DOHH2 (cell line): Measurements from ENCODE around the gene PKD2L1.
A peak's percentile ranks its signal among the peaks of the same experiment; 100 is the strongest.

ENCODE experiments used
- EZH2phosphoT487 ChIP-seq: fragments of 200-600 bp; sonication (generic); IDR thresholded peaks from 2 replicates; pipeline ENCODE4 v1.6.1; 2017; ENCODE audit warnings: borderline replicate concordance, mild to moderate bottlenecking, antibody characterized with exemption, low read length, moderate library complexity, mixed read lengths
- TF ChIP-seq, protein P1 (sequence below): fragments of 200-600 bp; sonication (generic); IDR thresholded peaks from one replicate; pipeline ENCODE4 v1.5.1; 2014; ENCODE audit warnings: antibody characterized with exemption, mild to moderate bottlenecking, low read depth, low read length; ENCODE audit not compliant: poor library complexity, severe bottlenecking

DNA sequence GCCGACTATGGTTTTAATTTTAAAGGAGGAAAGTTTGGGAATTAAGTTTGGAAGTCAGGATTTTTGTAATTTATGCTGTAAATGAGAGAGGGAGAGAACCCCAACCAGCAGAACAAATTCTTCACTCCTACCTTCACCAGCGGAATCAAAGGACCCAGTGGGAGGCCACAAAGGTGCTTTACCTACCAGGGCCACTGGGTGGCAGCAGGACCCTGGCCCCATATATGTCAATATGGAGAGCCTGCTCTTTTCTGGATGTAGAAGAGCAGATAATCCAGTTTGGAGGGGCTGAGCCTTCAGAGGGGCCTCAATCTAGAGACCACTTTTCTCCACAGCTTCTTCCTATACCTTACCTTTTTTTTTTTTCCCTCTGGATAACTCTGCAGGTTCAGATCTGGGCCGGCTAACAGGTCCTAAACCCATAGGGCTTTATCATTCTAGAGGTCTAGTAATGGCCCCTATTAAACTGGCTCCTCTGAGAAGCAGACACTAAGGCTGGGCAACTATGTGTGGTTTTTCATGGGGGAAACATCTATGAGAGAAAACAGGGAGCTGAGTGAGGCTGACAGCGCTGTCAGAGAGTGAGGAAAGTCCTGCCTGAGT, 8.5 kb upstream of the PKD2L1 start:
- TF ChIP-seq, protein P1, sequence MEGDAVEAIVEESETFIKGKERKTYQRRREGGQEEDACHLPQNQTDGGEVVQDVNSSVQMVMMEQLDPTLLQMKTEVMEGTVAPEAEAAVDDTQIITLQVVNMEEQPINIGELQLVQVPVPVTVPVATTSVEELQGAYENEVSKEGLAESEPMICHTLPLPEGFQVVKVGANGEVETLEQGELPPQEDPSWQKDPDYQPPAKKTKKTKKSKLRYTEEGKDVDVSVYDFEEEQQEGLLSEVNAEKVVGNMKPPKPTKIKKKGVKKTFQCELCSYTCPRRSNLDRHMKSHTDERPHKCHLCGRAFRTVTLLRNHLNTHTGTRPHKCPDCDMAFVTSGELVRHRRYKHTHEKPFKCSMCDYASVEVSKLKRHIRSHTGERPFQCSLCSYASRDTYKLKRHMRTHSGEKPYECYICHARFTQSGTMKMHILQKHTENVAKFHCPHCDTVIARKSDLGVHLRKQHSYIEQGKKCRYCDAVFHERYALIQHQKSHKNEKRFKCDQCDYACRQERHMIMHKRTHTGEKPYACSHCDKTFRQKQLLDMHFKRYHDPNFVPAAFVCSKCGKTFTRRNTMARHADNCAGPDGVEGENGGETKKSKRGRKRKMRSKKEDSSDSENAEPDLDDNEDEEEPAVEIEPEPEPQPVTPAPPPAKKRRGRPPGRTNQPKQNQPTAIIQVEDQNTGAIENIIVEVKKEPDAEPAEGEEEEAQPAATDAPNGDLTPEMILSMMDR = peak; percentile 90
- no peak for TF ChIP-seq EZH2phosphoT487
